Uterus (tissue), 2 donors: ENCODE data around the gene POU3F2.

Experiments used
- POLR2A ChIP-seq, 2 donors: fragments of 450-650 bp; IDR thresholded peaks; one replicate each; pipeline ENCODE4 v1.6.1; 2016; ENCODE audit warnings: antibody characterized with exemption in 2 of 2, mild to moderate bottlenecking in 1 of 2, moderate library complexity in 1 of 2
- TF ChIP-seq, protein P1 (sequence below), 4 experiments: fragments of 200-600 bp in 2 of 4; fragments of 450-650 bp in 2 of 4; sonication (generic) in 2 of 4; IDR thresholded peaks; one replicate each; pipeline ENCODE4 v1.5.1; 2016 to 2019; ENCODE audit warnings: antibody characterized with exemption in 4 of 4, mild to moderate bottlenecking in 2 of 4, moderate library complexity in 1 of 4

- no peak for TF ChIP-seq POLR2A (IDR thresholded peaks at IDR 0.05)
- TF ChIP-seq, protein P1, sequence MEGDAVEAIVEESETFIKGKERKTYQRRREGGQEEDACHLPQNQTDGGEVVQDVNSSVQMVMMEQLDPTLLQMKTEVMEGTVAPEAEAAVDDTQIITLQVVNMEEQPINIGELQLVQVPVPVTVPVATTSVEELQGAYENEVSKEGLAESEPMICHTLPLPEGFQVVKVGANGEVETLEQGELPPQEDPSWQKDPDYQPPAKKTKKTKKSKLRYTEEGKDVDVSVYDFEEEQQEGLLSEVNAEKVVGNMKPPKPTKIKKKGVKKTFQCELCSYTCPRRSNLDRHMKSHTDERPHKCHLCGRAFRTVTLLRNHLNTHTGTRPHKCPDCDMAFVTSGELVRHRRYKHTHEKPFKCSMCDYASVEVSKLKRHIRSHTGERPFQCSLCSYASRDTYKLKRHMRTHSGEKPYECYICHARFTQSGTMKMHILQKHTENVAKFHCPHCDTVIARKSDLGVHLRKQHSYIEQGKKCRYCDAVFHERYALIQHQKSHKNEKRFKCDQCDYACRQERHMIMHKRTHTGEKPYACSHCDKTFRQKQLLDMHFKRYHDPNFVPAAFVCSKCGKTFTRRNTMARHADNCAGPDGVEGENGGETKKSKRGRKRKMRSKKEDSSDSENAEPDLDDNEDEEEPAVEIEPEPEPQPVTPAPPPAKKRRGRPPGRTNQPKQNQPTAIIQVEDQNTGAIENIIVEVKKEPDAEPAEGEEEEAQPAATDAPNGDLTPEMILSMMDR (IDR thresholded peaks at IDR 0.05), result no peak
Measured at GRCh38 chr6:98840996-98841513, 6.7 kb downstream of the POU3F2 start.
